Esophagus squamous epithelium (tissue), 5 donors: Measurements from ENCODE around the gene DDIT4L. TPM values are rescaled to one million over a fixed set of nuclear protein-coding genes. Genes with fewer than 3 reads are reported as not detected.

Experiments
- DNase-seq: peaks from one replicate; lab custom pipeline; 2025; lab: John Stamatoyannopoulos, UW
- H3K27ac ChIP-seq, 4 donors: fragments of 200-600 bp; sonication (generic); one replicate each; pipeline ENCODE4 v1.5.1; 2016 to 2019; ENCODE audit warnings: mild to moderate bottlenecking in 1 of 4
- H3K27me3 ChIP-seq, 4 donors: fragments of 200-600 bp; sonication (generic); 1 replicate in 3 of 4; 2 replicates in 1 of 4; pipeline versions ENCODE4 v1.5.1 to v1.6.0; 2017 to 2021; ENCODE audit warnings: antibody characterized with exemption in 1 of 4
- H3K36me3 ChIP-seq, 3 donors: fragments of 200-600 bp; sonication (generic); one replicate each; pipeline ENCODE4 v1.5.1; 2016 to 2019
- H3K4me1 ChIP-seq, 3 donors: fragments of 200-600 bp; sonication (generic); one replicate each; pipeline ENCODE4 v1.5.1; 2017 to 2019
- H3K4me3 ChIP-seq, 4 donors: fragments of 200-600 bp; sonication (generic); 1 replicate in 3 of 4; 2 replicates in 1 of 4; pipeline ENCODE4 v1.5.1; 2016 to 2019; ENCODE audit warnings: mild to moderate bottlenecking in 2 of 4, moderate library complexity in 1 of 4
- H3K9me3 ChIP-seq, 3 donors: fragments of 200-600 bp; sonication (generic); one replicate each; pipeline ENCODE4 v1.5.1; 2016 to 2019
- CTCF ChIP-seq, 6 experiments: fragments of 450-650 bp in 4 of 6; fragments of 200-600 bp in 2 of 6; sonication (generic) in 2 of 6; IDR thresholded peaks; one replicate each; pipeline ENCODE4 v1.5.1; 2016 to 2019; ENCODE audit warnings: antibody characterized with exemption in 6 of 6, mild to moderate bottlenecking in 4 of 6, moderate library complexity in 4 of 6
- POLR2A ChIP-seq, 4 donors: fragments of 450-650 bp; IDR thresholded peaks; one replicate each; pipeline ENCODE4 v1.6.1; 2017; ENCODE audit warnings: antibody characterized with exemption in 4 of 4, mild to moderate bottlenecking in 4 of 4, moderate library complexity in 3 of 4
- WGBS, 2 donors: methylation state at CpG; one replicate each; pipeline ENCODE4 v1.1.5; 2018; 5-methylcytosine and 5-hydroxymethylcytosine counted together
- intact Hi-C: fragments of 100-400 bp; cut with DNase I; formaldehyde crosslinking; loops from one replicate; pipeline ENCODE4 v1.15.0; 2022
- total RNA-seq, 4 donors: library from RNA; depleted of rRNA; stranded (reverse); fragments of >200 nt; gene quantifications; one replicate each; pipeline ENCODE4 v1.1.0, GENCODE V29; 2016
- donor health status: DM: yes; HTN: yes; CAD: no.

Gene DDIT4L
- total RNA-seq, 4 donors from 2014 or later = 0.11 to 1.7 (median 0.30) TPM

DNA sequence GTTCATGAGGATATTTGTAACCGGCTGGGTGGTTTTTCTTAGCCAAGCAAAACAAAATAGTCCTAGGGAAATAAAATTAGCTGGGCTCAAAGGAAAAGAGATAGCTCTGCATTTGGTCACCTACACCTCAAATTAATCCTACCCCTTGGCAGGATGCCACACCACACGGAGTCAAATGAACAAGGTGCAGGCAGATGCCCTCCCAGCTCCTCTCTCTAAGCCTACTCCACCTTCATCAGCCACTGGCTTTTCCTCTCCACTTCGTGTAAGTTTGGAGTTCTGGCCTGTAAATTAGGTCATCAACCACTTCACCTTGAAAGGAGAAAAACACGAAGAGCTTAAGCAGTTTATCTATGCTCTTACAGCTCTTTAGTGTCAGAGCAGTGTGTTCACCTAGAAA lies 1.4 kb downstream of the DDIT4L start:
- Histone ChIP-seq H3K4me1 (peaks cover 4 to 25% (median 12%) of the 10 kb centered on the region in 3 donors), H3K4me3 (peak overlapping the region in 1 of 4 donors; percentile 84), H3K27me3 (peaks cover 0 to 32% (median 0%) of the 10 kb centered on the region in 4 donors), H3K36me3 (no peaks in the 10 kb centered on the region), H3K9me3 (no peaks in the 10 kb centered on the region), H3K27ac (no peak overlapping the region)
- 31 to 53% methylated on average over 4 of the region's 4 CpGs for WGBS, 2 donors
- intact Hi-C loops = loop anchor here (10.0 kb wide), 1 partner anchor 204 kb away; no protein-coding TSS in a partner anchor
- no peak for DNase-seq
- TF ChIP-seq POLR2A (IDR thresholded peaks at IDR 0.05) (no peak), CTCF (IDR thresholded peaks at IDR 0.05) (no peak)

DNA sequence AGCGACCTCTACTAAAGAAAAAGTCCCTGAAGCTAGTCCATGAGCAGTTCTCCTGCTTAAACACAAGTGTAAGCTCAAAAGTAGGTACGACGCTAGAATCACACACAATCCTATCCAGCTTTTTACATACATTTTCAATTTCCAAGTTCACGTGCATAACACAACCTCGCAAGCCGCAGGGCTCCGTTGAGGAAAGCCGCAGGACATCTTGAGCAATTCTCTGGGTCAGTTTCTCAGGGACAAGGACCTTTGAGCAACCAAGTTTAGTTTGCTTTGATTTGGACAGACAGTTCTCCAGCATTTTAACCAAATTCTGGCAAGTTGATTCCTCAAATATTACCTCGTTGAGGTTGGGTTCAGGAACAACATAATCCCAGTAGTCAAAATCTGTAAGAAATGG lies 2.5 kb downstream of the DDIT4L start:
- intact Hi-C loops = loop anchor here (10.0 kb wide), 1 partner anchor 203 kb away; no protein-coding TSS in a partner anchor

DNA sequence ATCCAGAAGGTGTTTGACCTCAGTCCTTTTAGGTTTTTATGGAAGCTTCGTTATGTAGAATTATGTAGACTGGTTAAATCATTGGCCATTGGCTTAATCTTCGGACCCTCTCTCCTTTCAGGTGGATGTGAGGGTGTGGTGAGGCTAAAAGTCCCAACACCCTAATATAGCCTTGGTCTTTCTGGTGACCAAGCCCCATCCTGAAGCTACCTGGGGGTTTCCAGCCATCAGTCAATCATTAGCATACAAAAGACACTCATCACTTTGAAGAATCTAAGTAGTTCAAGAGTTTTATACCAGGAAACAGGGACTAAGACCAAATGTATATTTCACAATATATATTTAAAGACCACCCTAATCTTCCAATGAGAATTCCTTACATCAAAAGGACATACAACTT lies 5.5 kb downstream of the DDIT4L start:
- Histone ChIP-seq H3K36me3 (no peaks in the 10 kb centered on the region), H3K27ac (no peak overlapping the region), H3K9me3 (no peaks in the 10 kb centered on the region), H3K4me3 (no peak overlapping the region), H3K27me3 (peaks cover 0 to 16% (median 0%) of the 10 kb centered on the region in 4 donors), H3K4me1 (peaks cover 3 to 9% (median 4%) of the 10 kb centered on the region in 3 donors)
- TF ChIP-seq POLR2A (IDR thresholded peaks at IDR 0.05) (no peak), CTCF (IDR thresholded peaks at IDR 0.05) (no peak)
- 86 to 91% methylated on average over 2 of the region's 2 CpGs for WGBS, 2 donors
- no peak for DNase-seq
- intact Hi-C loops = loop anchor here (10.0 kb wide), 1 partner anchor 200 kb away; no protein-coding TSS in a partner anchor

More for the DNA sequence above, 2.5 kb downstream of the DDIT4L start:
- Histone ChIP-seq H3K9me3 (no peaks in the 10 kb centered on the region), H3K27me3 (peaks cover 0 to 32% (median 0%) of the 10 kb centered on the region in 4 donors), H3K4me1 (peaks cover 4 to 25% (median 12%) of the 10 kb centered on the region in 3 donors), H3K4me3 (no peak overlapping the region), H3K36me3 (no peaks in the 10 kb centered on the region), H3K27ac (no peak overlapping the region)
- DNase-seq = no peak
- TF ChIP-seq CTCF (IDR thresholded peaks at IDR 0.05) (no peak), POLR2A (IDR thresholded peaks at IDR 0.05) (no peak)
- 91 to 94% methylated on average over 8 to 9 of the region's 9 CpGs for WGBS, 2 donors

GRCh38 chr4:100177855-100178254 lies 12.4 kb downstream of the DDIT4L start:
- H3K27me3 ChIP-seq = no peaks in the 10 kb centered on the region
- no peak for TF ChIP-seq POLR2A (IDR thresholded peaks at IDR 0.05)
- no peak for TF ChIP-seq CTCF (IDR thresholded peaks at IDR 0.05)
- no peaks in the 10 kb centered on the region for H3K36me3 ChIP-seq
- whole genome bisulfite sequencing, 2 donors = 77 to 81% methylated on average over 1 of the region's 1 CpG
- DNase-seq = no peak
- no peaks in the 10 kb centered on the region for H3K4me1 ChIP-seq
- no peak overlapping the region for H3K27ac ChIP-seq
- intact Hi-C loops = no loop called here
- no peak overlapping the region for H3K4me3 ChIP-seq
- no peaks in the 10 kb centered on the region for H3K9me3 ChIP-seq

GRCh38 chr4:100177126-100177525 lies 13.1 kb downstream of the DDIT4L start:
- H3K4me1 ChIP-seq = no peaks in the 10 kb centered on the region
- intact Hi-C loops = no loop called here
- H3K27ac ChIP-seq = no peak overlapping the region
- no peaks in the 10 kb centered on the region for H3K9me3 ChIP-seq
- H3K4me3 ChIP-seq = no peak overlapping the region
- no peaks in the 10 kb centered on the region for H3K36me3 ChIP-seq
- no peak for DNase-seq
- no peaks in the 10 kb centered on the region for H3K27me3 ChIP-seq
- TF ChIP-seq POLR2A (IDR thresholded peaks at IDR 0.05) (no peak), CTCF (IDR thresholded peaks at IDR 0.05) (no peak)
